Adrenal gland (tissue), 5 donors: ENCODE data around the gene INHBB.

Experiments
- CTCF ChIP-seq, 6 experiments: fragments of 450-650 bp in 4 of 6; fragments of 200-600 bp in 2 of 6; sonication (generic) in 1 of 6; IDR thresholded peaks; 1 replicate in 5 of 6; 2 replicates in 1 of 6; pipeline versions ENCODE4 v1.5.1 to v1.8.0; 2016 to 2021; ENCODE audit warnings: antibody characterized with exemption in 6 of 6, mild to moderate bottlenecking in 2 of 6, moderate library complexity in 1 of 6
- POLR2A ChIP-seq, 2 donors: fragments of 450-650 bp; IDR thresholded peaks; one replicate each; pipeline ENCODE4 v1.6.1; 2017; ENCODE audit warnings: antibody characterized with exemption in 2 of 2, mild to moderate bottlenecking in 2 of 2, moderate library complexity in 1 of 2
- donor health status: DM: no; HTN: no; CAD: no.

GRCh38 chr2:120396861-120397811, 51.2 kb downstream of the INHBB start:
- no peak for TF ChIP-seq POLR2A (IDR thresholded peaks at IDR 0.05)
- no peak for TF ChIP-seq CTCF (IDR thresholded peaks at IDR 0.05)
